Trophoblast cell (in vitro differentiated cells and primary cell): ENCODE measurements around the gene DYNC2H1.
A peak's percentile ranks its signal among the peaks of the same experiment; 100 is the strongest.

Source experiments
- DNase-seq, 2 donors: peaks; one replicate each; pipeline ENCODE4 v3.0.0-alpha.2; 2016
- H2AFZ ChIP-seq: 2 replicates; pipeline ENCODE4 v1.6.1; 2013; ENCODE audit warnings: low read length, moderate library complexity, mild to moderate bottlenecking; ENCODE audit not compliant: insufficient read depth, poor library complexity
- H2AK5ac ChIP-seq: 2 replicates; pipeline ENCODE4 v1.6.1; 2013; ENCODE audit warnings: mild to moderate bottlenecking, low read length
- H2BK120ac ChIP-seq: 2 replicates; pipeline ENCODE4 v1.6.1; 2013; ENCODE audit warnings: low read length, mild to moderate bottlenecking, moderate library complexity; ENCODE audit not compliant: insufficient read depth, poor library complexity
- H2BK12ac ChIP-seq: 2 replicates; pipeline ENCODE4 v1.6.1; 2013; ENCODE audit warnings: mild to moderate bottlenecking, low read length, moderate library complexity
- H2BK5ac ChIP-seq: 2 replicates; pipeline ENCODE4 v1.6.1; 2013; ENCODE audit warnings: low read length, low read depth, moderate library complexity, mild to moderate bottlenecking; ENCODE audit not compliant: poor library complexity
- H3K14ac ChIP-seq: 2 replicates; pipeline ENCODE4 v1.6.1; 2013; ENCODE audit warnings: mild to moderate bottlenecking, low read length
- H3K18ac ChIP-seq: 2 replicates; pipeline ENCODE4 v1.6.1; 2013; ENCODE audit warnings: mild to moderate bottlenecking, low read length
- H3K23ac ChIP-seq: 2 replicates; pipeline ENCODE4 v1.6.1; 2013; ENCODE audit warnings: low read length
- H3K27ac ChIP-seq: 2 replicates; pipeline ENCODE4 v1.5.1; 2013; ENCODE audit warnings: low read depth, mild to moderate bottlenecking, inconsistent platforms, low read length, moderate library complexity
- H3K27me3 ChIP-seq: 2 replicates; pipeline ENCODE4 v1.6.1; 2013; ENCODE audit warnings: inconsistent platforms, mild to moderate bottlenecking, low read length, moderate library complexity; ENCODE audit not compliant: insufficient read depth
- H3K36me3 ChIP-seq, 2 experiments: 1 replicate in 1 of 2; 2 replicates in 1 of 2; pipeline ENCODE4 v1.6.1; 2013; ENCODE audit warnings: low read length in 2 of 2, mild to moderate bottlenecking in 2 of 2, moderate library complexity in 1 of 2; ENCODE audit not compliant: insufficient read depth in 2 of 2, control insufficient read depth in 1 of 2
- H3K4ac ChIP-seq: 2 replicates; pipeline ENCODE4 v1.6.1; 2013; ENCODE audit warnings: low read depth, mild to moderate bottlenecking, low read length, moderate library complexity
- H3K4me1 ChIP-seq, 2 experiments: 1 replicate in 1 of 2; 2 replicates in 1 of 2; pipeline ENCODE4 v1.6.1; 2013; ENCODE audit warnings: low read length in 2 of 2, mild to moderate bottlenecking in 2 of 2, moderate library complexity in 1 of 2; ENCODE audit not compliant: insufficient read depth in 2 of 2, control insufficient read depth in 1 of 2
- H3K4me2 ChIP-seq: 2 replicates; pipeline ENCODE4 v1.6.1; 2013; ENCODE audit warnings: inconsistent platforms, mild to moderate bottlenecking, low read length, moderate library complexity
- H3K4me3 ChIP-seq: 2 replicates; pipeline ENCODE4 v1.5.1; 2013; ENCODE audit warnings: mild to moderate bottlenecking, low read depth, low read length, inconsistent platforms
- H3K79me1 ChIP-seq: one replicate; pipeline ENCODE4 v1.6.1; 2013; ENCODE audit warnings: low read length
- H3K79me2 ChIP-seq: 2 replicates; pipeline ENCODE4 v1.6.1; 2013; ENCODE audit warnings: low read length, mild to moderate bottlenecking; ENCODE audit not compliant: control insufficient read depth, insufficient read depth, poor library complexity
- H3K9ac ChIP-seq: 2 replicates; pipeline ENCODE4 v1.6.1; 2013; ENCODE audit warnings: mild to moderate bottlenecking, low read length
- H3K9me3 ChIP-seq: 2 replicates; pipeline ENCODE4 v1.6.1; 2013; ENCODE audit warnings: low read depth, mild to moderate bottlenecking, control low read depth, inconsistent platforms, low read length; ENCODE audit not compliant: insufficient read depth
- H4K12ac ChIP-seq: 2 replicates; pipeline ENCODE4 v1.6.1; 2013; ENCODE audit warnings: low read depth, mild to moderate bottlenecking, low read length, moderate library complexity
- H4K8ac ChIP-seq: 2 replicates; pipeline ENCODE4 v1.6.1; 2013; ENCODE audit warnings: low read depth, mild to moderate bottlenecking, low read length, moderate library complexity
- H4K91ac ChIP-seq: one replicate; pipeline ENCODE4 v1.6.1; 2013; ENCODE audit warnings: low read depth, mild to moderate bottlenecking, low read length, moderate library complexity
- WGBS: extraction: QIAGEN DNeasy Blood & Tissue Kit; methylation state at CpG from one replicate; pipeline ENCODE4 v1.1.7; 2013; ENCODE audit warnings: missing lambda C conversion rate; ENCODE audit not compliant: insufficient read length, insufficient coverage; ENCODE audit errors: extremely low coverage; 5-methylcytosine and 5-hydroxymethylcytosine counted together

DYNC2H1 gene

DNA sequence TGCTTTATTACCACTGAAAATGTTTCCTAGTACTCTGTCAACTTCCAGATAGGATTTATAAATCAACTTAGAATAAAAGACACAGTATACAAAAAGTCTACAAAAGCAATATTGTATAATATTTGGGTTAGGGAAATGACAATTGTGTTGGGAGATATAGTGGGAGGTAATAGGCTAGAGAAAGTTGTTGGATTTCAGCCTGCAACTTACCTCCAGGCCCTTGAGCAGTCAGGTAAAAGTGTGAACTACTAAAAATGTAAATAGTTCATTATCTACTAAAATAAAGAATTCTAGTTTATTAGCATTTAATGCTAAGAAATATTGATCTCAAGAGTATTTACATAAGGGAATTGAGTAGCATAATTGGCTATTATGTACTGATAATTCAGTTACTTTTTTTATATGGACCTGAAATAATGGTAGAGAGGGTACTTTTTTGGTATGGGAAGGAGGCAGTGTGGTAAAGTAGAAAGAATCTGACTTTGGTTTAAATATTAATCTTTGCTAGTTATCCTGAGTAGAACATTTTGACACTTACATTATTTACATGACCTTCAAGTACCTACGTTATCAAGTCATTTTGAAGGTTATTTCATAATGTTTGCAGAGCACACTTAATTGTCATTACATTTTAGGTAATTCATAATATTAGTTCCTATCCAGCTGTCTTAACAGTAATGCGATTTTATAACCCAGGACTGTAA is 55.0 kb downstream of the DYNC2H1 start:
- Histone ChIP-seq H3K36me3 (no peaks in the 10 kb centered on the region), H4K12ac (no peak overlapping the region), H2BK120ac (no peak overlapping the region), H3K18ac (no peak overlapping the region), H3K14ac (no peak overlapping the region), H3K79me1 (no peaks in the 10 kb centered on the region), H3K9me3 (no peaks in the 10 kb centered on the region), H3K4me2 (no peak overlapping the region), H2AFZ (no peak overlapping the region), H3K4me3 (no peak overlapping the region), H2BK12ac (no peak overlapping the region), H4K91ac (no peak overlapping the region), H3K27me3 (no peaks in the 10 kb centered on the region), H4K8ac (no peak overlapping the region), H3K9ac (no peak overlapping the region), H3K27ac (no peak overlapping the region), H3K79me2 (no peaks in the 10 kb centered on the region), H3K4ac (no peak overlapping the region), H2BK5ac (no peak overlapping the region), H3K4me1 (no peaks in the 10 kb centered on the region), H2AK5ac (no peak overlapping the region), H3K23ac (no peak overlapping the region)
- no peak for DNase-seq
- no CpG with 5 or more reads among the region's 2 CpGs for WGBS

GRCh38 chr11:103167166-103167565 is 57.9 kb downstream of the DYNC2H1 start:
- Histone ChIP-seq H3K36me3 (no peaks in the 10 kb centered on the region), H3K18ac (no peak overlapping the region), H2BK5ac (no peak overlapping the region), H2AK5ac (no peak overlapping the region), H3K4me2 (no peak overlapping the region), H3K79me1 (no peaks in the 10 kb centered on the region), H2BK12ac (no peak overlapping the region), H4K8ac (no peak overlapping the region), H3K4ac (no peak overlapping the region), H3K14ac (no peak overlapping the region), H3K27me3 (no peaks in the 10 kb centered on the region), H3K9ac (no peak overlapping the region), H3K4me1 (no peaks in the 10 kb centered on the region), H2BK120ac (no peak overlapping the region), H3K4me3 (no peak overlapping the region), H4K12ac (no peak overlapping the region), H2AFZ (no peak overlapping the region), H3K9me3 (no peaks in the 10 kb centered on the region), H3K23ac (no peak overlapping the region), H3K79me2 (no peaks in the 10 kb centered on the region), H3K27ac (no peak overlapping the region), H4K91ac (no peak overlapping the region)
- no peak for DNase-seq
- no CpG with 5 or more reads among the region's 4 CpGs for WGBS

DNA sequence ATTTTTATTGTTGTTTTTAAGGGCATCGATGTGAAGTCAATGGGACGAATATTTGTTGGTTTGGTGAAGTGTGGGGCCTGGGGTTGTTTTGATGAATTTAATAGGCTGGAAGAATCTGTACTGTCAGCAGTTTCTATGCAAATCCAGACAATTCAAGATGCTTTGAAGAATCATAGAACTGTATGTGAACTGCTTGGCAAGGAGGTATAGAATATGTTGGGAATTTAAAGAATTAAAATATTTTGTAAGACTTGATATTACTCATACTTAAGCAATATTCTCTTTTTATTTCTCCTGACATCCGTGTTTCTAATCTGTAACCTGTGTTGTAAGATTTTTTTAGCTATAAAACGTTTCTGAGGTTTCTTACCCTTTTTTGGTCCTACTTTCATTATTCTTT is 61.6 kb downstream of the DYNC2H1 start:
- Histone ChIP-seq H3K18ac (no peak overlapping the region), H3K4me1 (no peaks in the 10 kb centered on the region), H3K4ac (no peak overlapping the region), H3K27ac (no peak overlapping the region), H3K27me3 (no peaks in the 10 kb centered on the region), H3K79me2 (no peaks in the 10 kb centered on the region), H3K23ac (no peak overlapping the region), H3K9ac (no peak overlapping the region), H4K12ac (no peak overlapping the region), H4K91ac (no peak overlapping the region), H3K4me2 (no peak overlapping the region), H3K36me3 (no peaks in the 10 kb centered on the region), H3K4me3 (no peak overlapping the region), H2AK5ac (no peak overlapping the region), H2BK5ac (no peak overlapping the region), H2BK120ac (no peak overlapping the region), H2AFZ (no peak overlapping the region), H4K8ac (no peak overlapping the region), H3K79me1 (no peaks in the 10 kb centered on the region), H2BK12ac (no peak overlapping the region), H3K14ac (no peak overlapping the region), H3K9me3 (no peaks in the 10 kb centered on the region)
- peak in 1 of 2 donors; percentile 12 for DNase-seq
- 100% methylated on average over 2 of the region's 4 CpGs for WGBS

GRCh38 chr11:103175461-103176129 is 66.4 kb downstream of the DYNC2H1 start:
- Histone ChIP-seq H2BK12ac (no peak overlapping the region), H3K23ac (no peak overlapping the region), H4K8ac (no peak overlapping the region), H3K4me2 (no peak overlapping the region), H4K91ac (no peak overlapping the region), H3K4me1 (no peaks in the 10 kb centered on the region), H4K12ac (no peak overlapping the region), H3K18ac (no peak overlapping the region), H2AK5ac (no peak overlapping the region), H3K36me3 (no peaks in the 10 kb centered on the region), H3K27ac (no peak overlapping the region), H3K9me3 (no peaks in the 10 kb centered on the region), H2BK120ac (no peak overlapping the region), H3K9ac (no peak overlapping the region), H3K79me2 (no peaks in the 10 kb centered on the region), H3K4ac (no peak overlapping the region), H3K14ac (no peak overlapping the region), H3K27me3 (no peaks in the 10 kb centered on the region), H2BK5ac (no peak overlapping the region), H2AFZ (no peak overlapping the region), H3K4me3 (no peak overlapping the region), H3K79me1 (no peaks in the 10 kb centered on the region)
- no peak for DNase-seq
- WGBS: no CpG with 5 or more reads among the region's 2 CpGs
